Stimulated activated CD4-positive, alpha-beta T cell treated with anti-CD3 and anti-CD28 coated beads, TNF-alpha, amount 100 ng/mL, for 4 hours (primary cell): ENCODE data around the gene ARHGEF1.

ENCODE experiments used
- DNase-seq, 3 experiments: peaks; one replicate each; pipeline ENCODE4 v3.0.0-alpha.2; 2020; ENCODE audit warnings: low read depth in 3 of 3

Gene ARHGEF1

GRCh38 chr19:41956621-41957020, 73.6 kb downstream of the ARHGEF1 start:
- DNase-seq = no peak
